ENCODE data around the gene TFEC. TPM values are rescaled to one million over a fixed set of nuclear protein-coding genes. Genes with fewer than 3 reads are reported as not detected.
"Not testable (repeated sequence)": the region's sequence is repeated elsewhere in the genome, so short reads cannot be mapped to it uniquely, and the experiment has no call there.

The TFEC gene
- total RNA-seq, 1 experiment from 2014 or later, result not detected

- Histone ChIP-seq H3K4me3 (no peak overlapping the region), H3K9me3 (replicated peaks) (no peaks in the 10 kb centered on the region), H3K4me1 (replicated peaks) (no peaks in the 10 kb centered on the region), H3K27me3 (replicated peaks) (no peaks in the 10 kb centered on the region; the same call in 1 of the 2 replicates), H3K36me3 (no peaks in the 10 kb centered on the region), H3K27ac (no peak overlapping the region)
- DNase-seq (ENCODE audit: low read depth in 1 of 2, low spot score in 2 of 2), result no peak
Measured at GRCh38 chr7:116024826-116025809, 5.4 kb downstream of the TFEC start.

DNA sequence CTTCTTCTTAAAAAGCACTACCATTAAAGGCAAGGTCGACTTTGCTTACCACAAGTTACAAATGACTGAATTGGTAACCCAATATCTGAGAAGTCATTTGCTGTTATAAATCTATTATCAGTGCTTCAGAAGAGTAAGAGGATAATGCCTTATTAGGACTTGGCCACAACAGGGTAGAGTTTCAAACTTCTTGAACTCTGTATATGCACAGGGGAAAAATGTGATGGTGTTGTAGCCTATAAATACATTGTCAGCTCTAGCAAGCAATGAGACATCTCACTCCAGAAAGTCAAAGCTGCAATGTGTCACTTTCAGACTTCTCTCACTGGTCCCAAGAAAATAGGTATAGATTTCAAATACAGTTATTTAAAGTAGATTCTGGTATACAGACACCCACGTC lies 9.3 kb downstream of the TFEC start:
- Histone ChIP-seq H3K27ac (no peak overlapping the region), H3K4me3 (no peak overlapping the region), H3K27me3 (replicated peaks) (no peaks in the 10 kb centered on the region), H3K36me3 (no peaks in the 10 kb centered on the region), H3K9me3 (replicated peaks) (no peaks in the 10 kb centered on the region), H3K4me1 (replicated peaks) (no peaks in the 10 kb centered on the region)
- no peak for DNase-seq (ENCODE audit: low read depth in 1 of 2, low spot score in 2 of 2)

- Histone ChIP-seq H3K36me3 (no peaks in the 10 kb centered on the region), H3K27ac (no peak overlapping the region), H3K4me1 (replicated peaks) (no peaks in the 10 kb centered on the region), H3K4me3 (no peak overlapping the region), H3K27me3 (replicated peaks) (no peaks in the 10 kb centered on the region), H3K9me3 (replicated peaks) (no peaks in the 10 kb centered on the region)
- DNase-seq (ENCODE audit: low read depth in 1 of 2, low spot score in 2 of 2), result no peak
Measured at GRCh38 chr7:116018731-116019130, 11.8 kb downstream of the TFEC start.

DNA sequence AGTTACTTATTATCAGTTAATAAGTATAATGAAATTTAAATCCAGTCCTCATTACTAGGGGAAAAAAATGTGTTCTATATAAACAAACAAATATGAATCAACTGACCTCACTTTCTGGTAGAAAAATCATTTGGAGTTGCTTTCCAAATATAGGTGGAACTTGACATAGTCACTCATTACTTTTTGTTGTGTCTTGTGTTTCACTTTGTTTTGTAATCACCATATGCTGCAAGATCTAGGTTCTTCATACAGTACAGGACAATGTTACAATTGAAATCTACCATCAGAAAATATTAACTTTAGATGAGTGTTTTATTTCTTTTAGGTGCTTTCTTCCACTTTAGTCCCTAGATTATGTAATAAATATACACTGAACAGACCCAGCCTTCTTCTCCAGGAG lies 16.9 kb downstream of the TFEC start:
- H3K36me3 ChIP-seq, result no peaks in the 10 kb centered on the region
- H3K4me3 ChIP-seq, result no peak overlapping the region
- H3K27me3 ChIP-seq (replicated peaks), result no peaks in the 10 kb centered on the region

DNA sequence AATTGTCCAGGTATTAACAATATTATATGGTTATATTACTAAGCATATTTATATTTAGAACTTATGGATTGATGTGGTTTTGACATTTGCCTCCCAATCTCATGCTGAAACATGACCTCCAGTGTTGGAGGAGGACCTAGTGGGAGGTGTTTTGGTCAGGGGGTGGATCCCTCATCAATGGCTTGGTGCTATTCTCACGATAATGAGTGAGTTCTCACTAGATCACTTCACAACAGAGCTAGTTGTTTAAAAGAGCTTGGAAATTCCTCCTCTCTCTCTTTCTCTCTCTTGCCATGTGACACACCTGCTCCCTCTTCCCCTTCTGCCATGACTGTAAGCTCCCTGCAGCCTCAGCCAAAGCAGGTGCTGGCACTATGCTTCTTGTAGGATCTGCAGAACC lies 19.0 kb downstream of the TFEC start:
- Histone ChIP-seq H3K9me3 (replicated peaks) (no peaks in the 10 kb centered on the region), H3K27me3 (replicated peaks) (no peaks in the 10 kb centered on the region), H3K36me3 (no peaks in the 10 kb centered on the region), H3K4me3 (no peak overlapping the region), H3K27ac (no peak overlapping the region), H3K4me1 (replicated peaks) (no peaks in the 10 kb centered on the region)
- DNase-seq (ENCODE audit: low read depth in 1 of 2, low spot score in 2 of 2), result no peak

More for the DNA sequence above, 16.9 kb downstream of the TFEC start:
- Histone ChIP-seq H3K27ac (no peak overlapping the region), H3K4me1 (replicated peaks) (no peaks in the 10 kb centered on the region), H3K9me3 (replicated peaks) (no peaks in the 10 kb centered on the region)
- DNase-seq (ENCODE audit: low read depth in 1 of 2, low spot score in 2 of 2), result no peak

GRCh38 chr7:116004762-116005161 lies 25.8 kb downstream of the TFEC start:
- H3K4me3 ChIP-seq; H3K4me1 ChIP-seq (replicated peaks); H3K36me3 ChIP-seq; DNase-seq (ENCODE audit: low read depth in 1 of 2, low spot score in 2 of 2); H3K27ac ChIP-seq; H3K9me3 ChIP-seq (replicated peaks); H3K27me3 ChIP-seq (replicated peaks): not testable (repeated sequence)

DNA sequence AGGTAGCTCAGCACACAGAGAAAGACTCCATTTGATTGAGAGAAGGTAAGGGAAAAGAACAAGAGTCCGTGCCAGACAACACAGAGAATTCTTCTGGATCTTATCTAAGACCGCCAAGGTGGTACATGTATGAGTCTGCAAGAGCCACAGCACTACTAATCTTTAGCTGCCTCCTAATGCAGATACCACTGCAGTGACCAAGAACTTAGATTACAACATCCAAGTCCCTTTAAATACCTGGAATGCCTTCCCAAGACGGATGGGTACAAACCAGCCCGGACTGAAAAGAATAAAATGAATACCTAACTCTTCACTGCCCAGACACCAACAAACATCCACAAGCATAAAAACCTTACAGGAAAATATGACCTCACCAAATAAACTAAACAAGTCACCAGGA lies 33.3 kb downstream of the TFEC start:
- Histone ChIP-seq H3K4me3 (no peak overlapping the region), H3K27me3 (replicated peaks) (0 out of 2 replicates have a peak, but pooled peaks cover 3% of the 10 kb centered on the region), H3K36me3 (no peaks in the 10 kb centered on the region), H3K27ac (no peak overlapping the region), H3K4me1 (replicated peaks) (no peaks in the 10 kb centered on the region), H3K9me3 (replicated peaks) (no peaks in the 10 kb centered on the region)
- DNase-seq (ENCODE audit: low read depth in 1 of 2, low spot score in 2 of 2), result no peak

- H3K4me3 ChIP-seq, result no peak overlapping the region
- DNase-seq (ENCODE audit: low read depth in 1 of 2, low spot score in 2 of 2), result no peak
Measured at GRCh38 chr7:115995701-115996100, 34.9 kb downstream of the TFEC start.

DNA sequence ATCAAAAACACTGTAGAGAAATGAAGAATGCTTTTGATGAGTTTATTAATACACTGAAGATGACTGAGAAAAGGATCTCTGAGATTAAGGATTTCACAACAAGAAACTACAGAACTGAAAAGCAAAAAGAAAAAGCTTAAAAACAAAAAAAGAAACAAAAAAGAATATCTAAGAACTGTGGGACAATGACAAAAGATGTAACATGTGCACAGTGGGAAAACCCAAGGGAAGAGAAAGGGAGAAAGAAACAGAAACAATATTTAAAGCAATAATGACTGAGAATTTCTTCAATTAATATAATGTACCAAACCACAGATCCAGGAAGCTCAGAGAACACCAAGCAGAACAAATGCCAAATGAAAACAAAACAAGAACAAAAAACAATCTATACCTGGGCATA lies 42.2 kb downstream of the TFEC start:
- H3K27me3 ChIP-seq (replicated peaks), result no peaks in the 10 kb centered on the region; the same call in 1 of the 2 replicates
- H3K27ac ChIP-seq, result no peak overlapping the region
- no peaks in the 10 kb centered on the region for H3K4me1 ChIP-seq (replicated peaks)
- H3K4me3 ChIP-seq, result no peak overlapping the region
- no peak for DNase-seq (ENCODE audit: low read depth in 1 of 2, low spot score in 2 of 2)
- H3K9me3 ChIP-seq (replicated peaks), result no peaks in the 10 kb centered on the region
- no peaks in the 10 kb centered on the region for H3K36me3 ChIP-seq

More at GRCh38 chr7:115995701-115996100, 34.9 kb downstream of the TFEC start:
- Histone ChIP-seq H3K36me3 (no peaks in the 10 kb centered on the region), H3K27ac (no peak overlapping the region), H3K4me1 (replicated peaks) (no peaks in the 10 kb centered on the region), H3K9me3 (replicated peaks) (no peaks in the 10 kb centered on the region), H3K27me3 (replicated peaks) (0 out of 2 replicates have a peak, but pooled peaks cover 3% of the 10 kb centered on the region)

GRCh38 chr7:115987486-115987885 lies 43.1 kb downstream of the TFEC start:
- no peaks in the 10 kb centered on the region for H3K36me3 ChIP-seq
- H3K4me3 ChIP-seq, result no peak overlapping the region
- no peaks in the 10 kb centered on the region; the same call in 1 of the 2 replicates for H3K27me3 ChIP-seq (replicated peaks)
- H3K27ac ChIP-seq, result no peak overlapping the region
- DNase-seq (ENCODE audit: low read depth in 1 of 2, low spot score in 2 of 2), result no peak
- no peaks in the 10 kb centered on the region for H3K4me1 ChIP-seq (replicated peaks)
- no peaks in the 10 kb centered on the region for H3K9me3 ChIP-seq (replicated peaks)

GRCh38 chr7:115984105-115984504 lies 46.5 kb downstream of the TFEC start:
- no peaks in the 10 kb centered on the region for H3K36me3 ChIP-seq
- H3K9me3 ChIP-seq (replicated peaks), result no peaks in the 10 kb centered on the region
- DNase-seq (ENCODE audit: low read depth in 1 of 2, low spot score in 2 of 2), result no peak
- no peaks in the 10 kb centered on the region; the same call in 1 of the 2 replicates for H3K27me3 ChIP-seq (replicated peaks)
- H3K4me3 ChIP-seq, result no peak overlapping the region
- H3K27ac ChIP-seq, result no peak overlapping the region
- H3K4me1 ChIP-seq (replicated peaks), result no peaks in the 10 kb centered on the region

DNA sequence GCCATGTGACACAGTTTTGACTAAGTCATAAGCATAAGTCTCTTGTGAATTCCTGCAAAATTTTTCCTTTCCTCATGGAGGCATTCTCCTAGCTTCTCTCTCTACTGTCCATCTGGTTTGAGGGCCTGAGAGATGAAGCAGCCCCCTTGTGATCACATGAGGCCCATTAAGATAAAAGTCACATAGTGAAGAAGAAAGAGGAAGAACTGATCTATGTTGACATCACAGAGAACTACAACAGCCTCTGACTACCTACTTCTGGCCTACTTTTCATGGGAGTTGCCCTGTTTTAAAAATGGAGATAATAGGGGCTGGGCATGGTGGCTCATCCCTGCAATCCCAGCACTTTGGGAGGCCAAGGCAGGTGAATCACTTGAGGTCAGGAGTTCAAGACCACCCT lies 50.4 kb downstream of the TFEC start:
- Histone ChIP-seq H3K36me3 (no peaks in the 10 kb centered on the region), H3K4me3 (no peak overlapping the region), H3K27ac (no peak overlapping the region), H3K9me3 (replicated peaks) (no peaks in the 10 kb centered on the region), H3K4me1 (replicated peaks) (no peaks in the 10 kb centered on the region), H3K27me3 (replicated peaks) (no peaks in the 10 kb centered on the region; the same call in 1 of the 2 replicates)
- DNase-seq (ENCODE audit: low read depth in 1 of 2, low spot score in 2 of 2), result no peak

DNA sequence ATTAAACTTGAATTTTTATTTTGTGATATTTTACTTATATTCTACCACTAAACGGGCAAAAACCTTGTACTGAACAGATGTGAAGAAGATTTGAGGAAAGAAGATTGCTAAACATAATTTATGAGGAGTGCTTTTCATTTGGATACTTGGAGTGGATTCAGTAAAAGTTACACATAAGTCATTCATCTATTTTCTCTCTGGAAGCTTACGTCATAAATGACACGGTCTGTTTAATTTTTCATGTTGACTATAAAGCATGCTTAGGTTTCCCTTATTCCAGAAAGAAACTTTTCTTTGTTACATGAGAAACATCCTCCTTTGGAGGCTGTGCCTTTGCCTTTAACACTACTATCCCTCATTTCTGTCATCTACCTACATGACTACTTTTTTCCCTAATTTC lies 53.9 kb downstream of the TFEC start:
- H3K27me3 ChIP-seq (replicated peaks), result no peaks in the 10 kb centered on the region
- no peaks in the 10 kb centered on the region for H3K4me1 ChIP-seq (replicated peaks)
- H3K9me3 ChIP-seq (replicated peaks), result no peaks in the 10 kb centered on the region
- no peak overlapping the region for H3K27ac ChIP-seq
- no peaks in the 10 kb centered on the region for H3K36me3 ChIP-seq
- H3K4me3 ChIP-seq, result no peak overlapping the region
- no peak for DNase-seq (ENCODE audit: low read depth in 1 of 2, low spot score in 2 of 2)

- H3K27ac ChIP-seq, result no peak overlapping the region
- no peaks in the 10 kb centered on the region for H3K4me1 ChIP-seq (replicated peaks)
- no peak for DNase-seq (ENCODE audit: low read depth in 1 of 2, low spot score in 2 of 2)
- H3K9me3 ChIP-seq (replicated peaks), result no peaks in the 10 kb centered on the region
- H3K27me3 ChIP-seq (replicated peaks), result no peaks in the 10 kb centered on the region
- H3K36me3 ChIP-seq, result no peaks in the 10 kb centered on the region
- H3K4me3 ChIP-seq, result no peak overlapping the region
Measured at GRCh38 chr7:115975766-115976165, 54.8 kb downstream of the TFEC start.
